ENCODE data around the gene CBY3. TPM values are rescaled to one million over a fixed set of nuclear protein-coding genes. Genes with fewer than 3 reads are reported as not detected.
"Not testable (repeated sequence)": the region's sequence is repeated elsewhere in the genome, so short reads cannot be mapped to it uniquely, and the experiment has no call there.

Gene CBY3
- total RNA-seq, 1 donor from 2014 or later, result not detected

- no peak for DNase-seq
Observed at GRCh38 chr5:179668391-179668790, 12.4 kb downstream of the CBY3 start.

- DNase-seq, result not testable (repeated sequence)
Observed at GRCh38 chr5:179661647-179662046, 19.2 kb downstream of the CBY3 start.

GRCh38 chr5:179658179-179658856 lies 22.5 kb downstream of the CBY3 start:
- DNase-seq, result not testable (repeated sequence)

- not testable (repeated sequence) for DNase-seq
Observed at GRCh38 chr5:179657302-179658178, 23.3 kb downstream of the CBY3 start.

- DNase-seq, result not testable (repeated sequence)
Observed at GRCh38 chr5:179653135-179653534, 27.7 kb downstream of the CBY3 start.

GRCh38 chr5:179650245-179650644 lies 30.6 kb downstream of the CBY3 start:
- DNase-seq, result not testable (repeated sequence)

GRCh38 chr5:179649166-179649703 lies 31.6 kb downstream of the CBY3 start:
- DNase-seq, result not testable (repeated sequence)

GRCh38 chr5:179648410-179648809 lies 32.4 kb downstream of the CBY3 start:
- DNase-seq, result no peak

GRCh38 chr5:179644766-179645165 lies 36.1 kb downstream of the CBY3 start:
- DNase-seq, result not testable (repeated sequence)

GRCh38 chr5:179643141-179643920 lies 37.5 kb downstream of the CBY3 start:
- DNase-seq, result not testable (repeated sequence)

- DNase-seq, result not testable (repeated sequence)
Observed at GRCh38 chr5:179642626-179643025, 38.2 kb downstream of the CBY3 start.

GRCh38 chr5:179641745-179642144 lies 39.1 kb downstream of the CBY3 start:
- DNase-seq, result not testable (repeated sequence)

GRCh38 chr5:179639296-179639695 lies 41.5 kb downstream of the CBY3 start:
- not testable (repeated sequence) for DNase-seq

- not testable (repeated sequence) for DNase-seq
Observed at GRCh38 chr5:179634370-179635172, 46.3 kb downstream of the CBY3 start.

GRCh38 chr5:179633501-179634369 lies 47.1 kb downstream of the CBY3 start:
- not testable (repeated sequence) for DNase-seq

Small RNAs within 50 kb of the gene (small RNA-seq; reads per million reads assigned to genes)
- gene RF00017 (ENCODE audit: low replicate concordance), result not detected

Other genes starting within 250 kb of the CBY3 start
- gene RUFY1, start 130.5 kb downstream of the CBY3 start, total RNA-seq, result 47.9 TPM
- 851 TPM for gene HNRNPH1, start 57.4 kb downstream of the CBY3 start, total RNA-seq
- 263 TPM for gene CANX, start 17.9 kb upstream of the CBY3 start, total RNA-seq
- gene MAML1, start 51.8 kb upstream of the CBY3 start, total RNA-seq, result 14.9 TPM
- 1.5 TPM for gene LTC4S, start 113.0 kb upstream of the CBY3 start, total RNA-seq
- 44.9 TPM for gene MGAT4B, start 125.8 kb upstream of the CBY3 start, total RNA-seq
- 90.7 TPM for gene SQSTM1, start 139.9 kb upstream of the CBY3 start, total RNA-seq
- 25.7 TPM for gene MRNIP, start 177.8 kb upstream of the CBY3 start, total RNA-seq
- 45.2 TPM for gene TBC1D9B, start 226.9 kb upstream of the CBY3 start, total RNA-seq

Data from skin of body (tissue), 3 donors.